GM06990 (cell line): ENCODE data around the gene OR1I1.
"Not testable (repeated sequence)": the region's sequence is repeated elsewhere in the genome, so short reads cannot be mapped to it uniquely, and the experiment has no call there.

ENCODE experiments used
- DNase-seq: peaks from one replicate; pipeline ENCODE4 v3.0.0-alpha.2; 2011; ENCODE audit not compliant: insufficient read length; ENCODE audit errors: extremely low read depth
- H3K27me3 ChIP-seq: replicated peaks from 2 replicates; pipeline ENCODE4 v1.6.0; 2011; ENCODE audit warnings: low read length; ENCODE audit not compliant: control insufficient read depth, insufficient read depth
- H3K36me3 ChIP-seq: 2 replicates; pipeline ENCODE4 v1.5.1; 2011; ENCODE audit warnings: low read length; ENCODE audit not compliant: control insufficient read depth, insufficient read depth
- H3K4me3 ChIP-seq: replicated peaks from 2 replicates; pipeline ENCODE4 v1.5.1; 2011; ENCODE audit warnings: low read depth, mild to moderate bottlenecking, control low read depth, low read length
- CTCF ChIP-seq: IDR thresholded peaks from 2 replicates; pipeline ENCODE4 v1.5.1; 2011; ENCODE audit warnings: low read length, control low read depth, mild to moderate bottlenecking, inconsistent platforms; ENCODE audit not compliant: insufficient read depth, poor library complexity, severe bottlenecking

Gene OR1I1

DNA sequence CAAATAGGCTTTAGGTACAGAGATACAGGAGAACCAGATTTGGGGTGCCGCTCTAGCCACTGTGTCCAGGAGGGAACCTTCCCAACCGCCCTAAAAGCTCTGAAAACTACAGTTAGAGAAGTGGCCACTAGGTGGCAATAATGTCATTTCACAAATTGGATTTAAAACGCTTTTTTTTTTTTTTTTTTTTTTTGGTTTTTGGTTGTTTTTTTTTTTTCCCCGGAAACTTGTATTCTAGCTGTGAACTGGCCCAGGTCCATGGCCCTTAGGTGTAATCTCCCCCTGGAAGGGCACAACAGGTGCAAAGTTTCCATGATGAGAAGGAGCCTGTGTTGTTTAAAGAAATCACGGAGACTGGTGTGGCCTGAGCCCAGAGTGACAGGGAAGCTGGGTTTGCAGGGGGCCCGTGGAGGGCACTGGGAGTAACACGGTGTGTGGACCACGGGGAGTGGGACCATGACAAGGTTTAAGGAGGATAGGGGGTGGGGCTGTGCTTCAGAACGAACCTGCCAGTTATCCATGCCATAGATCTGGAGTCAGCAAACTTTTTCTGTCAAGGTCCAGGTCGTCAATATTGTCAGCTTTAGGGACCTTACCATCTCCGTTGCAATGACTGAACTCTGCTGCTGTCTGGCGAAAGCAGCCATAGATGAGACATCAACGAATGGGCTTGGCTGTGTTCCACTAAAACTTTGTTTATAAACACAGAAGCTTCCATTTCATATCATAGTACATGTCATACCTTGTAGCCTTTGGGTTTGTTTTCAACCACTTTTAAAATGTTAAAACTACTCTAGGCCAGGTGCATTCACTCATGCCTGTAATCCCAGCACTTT lies 10.1 kb downstream of the OR1I1 start:
- no peak for DNase-seq
- Histone ChIP-seq H3K36me3 (no peaks in the 10 kb centered on the region), H3K27me3 (no peaks in the 10 kb centered on the region; the same call in 1 of the 2 replicates), H3K4me3 (no peak overlapping the region)
- TF ChIP-seq CTCF = peak; percentile 50

GRCh38 chr19:15093001-15093400 lies 11.0 kb downstream of the OR1I1 start:
- Histone ChIP-seq H3K4me3 (no peak overlapping the region), H3K27me3 (no peaks in the 10 kb centered on the region; the same call in 1 of the 2 replicates), H3K36me3 (no peaks in the 10 kb centered on the region)
- TF ChIP-seq CTCF = no peak
- no peak for DNase-seq

- TF ChIP-seq CTCF = no peak
- H3K36me3 ChIP-seq = no peaks in the 10 kb centered on the region
- H3K27me3 ChIP-seq = no peaks in the 10 kb centered on the region; the same call in 1 of the 2 replicates
- DNase-seq = no peak
- no peak overlapping the region for H3K4me3 ChIP-seq
Observed at GRCh38 chr19:15096223-15096622, 14.2 kb downstream of the OR1I1 start.

GRCh38 chr19:15097980-15098379 lies 16.0 kb downstream of the OR1I1 start:
- not testable (repeated sequence) for H3K27me3 ChIP-seq, H3K36me3 ChIP-seq, DNase-seq, H3K4me3 ChIP-seq

GRCh38 chr19:15098460-15098859 lies 16.4 kb downstream of the OR1I1 start:
- TF ChIP-seq CTCF = no peak
- Histone ChIP-seq H3K36me3 (no peaks in the 10 kb centered on the region), H3K27me3 (no peaks in the 10 kb centered on the region; the same call in 1 of the 2 replicates), H3K4me3 (no peak overlapping the region)
- DNase-seq = no peak

- no peak for TF ChIP-seq CTCF
- Histone ChIP-seq H3K27me3 (no peaks in the 10 kb centered on the region; the same call in 1 of the 2 replicates), H3K4me3 (no peak overlapping the region), H3K36me3 (no peaks in the 10 kb centered on the region)
- no peak for DNase-seq
Observed at GRCh38 chr19:15099017-15099582, 17.1 kb downstream of the OR1I1 start.
